HepG2 (cell line): ENCODE data around the gene ANKAR. TPM values are rescaled to one million over a fixed set of nuclear protein-coding genes. Genes with fewer than 3 reads are reported as not detected.

Source experiments
- ARID2 ChIP-seq: sonication (generic); formaldehyde crosslinking; IDR thresholded peaks from 2 replicates; pipeline ENCODE4 v1.8.1; 2022; ENCODE audit warnings: mild to moderate bottlenecking, missing genetic modification reagents, borderline replicate concordance
- ATF7 ChIP-seq, 2 experiments: fragments of 450-650 bp in 1 of 2; sonication (generic) in 1 of 2; formaldehyde crosslinking in 1 of 2; IDR thresholded peaks; 2 replicates each; pipeline versions ENCODE4 v1.4.0 to v1.6.1; 2016 to 2020; ENCODE audit warnings: antibody characterized with exemption in 1 of 2, mild to moderate bottlenecking in 1 of 2, missing genetic modification reagents in 1 of 2
- CHD2 ChIP-seq: IDR thresholded peaks from 2 replicates; pipeline ENCODE4 v1.6.1; 2011; ENCODE audit warnings: low read depth, low read length, improper control_type of control experiment
- FOXM1 ChIP-seq: sonication (generic); formaldehyde crosslinking; IDR thresholded peaks from 2 replicates; pipeline ENCODE4 v1.5.0; 2020; ENCODE audit warnings: missing genetic modification reagents
- HOXD1 ChIP-seq: sonication (generic); formaldehyde crosslinking; IDR thresholded peaks from 2 replicates; pipeline ENCODE4 v1.5.0; 2020; ENCODE audit warnings: missing genetic modification reagents
- JUN ChIP-seq: sonication (generic); formaldehyde crosslinking; IDR thresholded peaks from 2 replicates; pipeline ENCODE4 v1.4.0; 2020; ENCODE audit warnings: mild to moderate bottlenecking, missing genetic modification reagents
- MED8 ChIP-seq: sonication (generic); formaldehyde crosslinking; IDR thresholded peaks from 2 replicates; pipeline ENCODE4 v1.8.1; 2023; ENCODE audit warnings: mild to moderate bottlenecking, missing genetic modification reagents; ENCODE audit not compliant: insufficient replicate concordance
- MIER2 ChIP-seq: IDR thresholded peaks from 2 replicates; pipeline ENCODE4 v1.6.1; 2016; ENCODE audit warnings: missing biosample characterization, missing genetic modification reagents
- NFKB2 ChIP-seq: sonication (generic); formaldehyde crosslinking; IDR thresholded peaks from 2 replicates; pipeline ENCODE4 v1.4.0; 2020; ENCODE audit warnings: missing genetic modification reagents, borderline replicate concordance
- PAF1 ChIP-seq: IDR thresholded peaks from 2 replicates; pipeline ENCODE4 v1.6.1; 2016; ENCODE audit warnings: missing genetic modification reagents, missing compliant biosample characterization
- RFXAP ChIP-seq: sonication (generic); formaldehyde crosslinking; IDR thresholded peaks from 2 replicates; pipeline ENCODE4 v1.4.0; 2020; ENCODE audit warnings: missing genetic modification reagents, borderline replicate concordance
- SP140L ChIP-seq: sonication (generic); formaldehyde crosslinking; IDR thresholded peaks from 2 replicates; pipeline ENCODE4 v1.4.0; 2020; ENCODE audit warnings: missing genetic modification reagents, borderline replicate concordance
- SYNCRIP ChIP-seq: fragments of 200-400 bp; formaldehyde crosslinking; IDR thresholded peaks from 2 replicates; pipeline ENCODE4 v1.6.1; 2018; ENCODE audit warnings: mild to moderate bottlenecking, low read depth, low read length; ENCODE audit not compliant: insufficient read depth
- ZKSCAN8 ChIP-seq: IDR thresholded peaks from 2 replicates; pipeline ENCODE4 v1.6.1; 2016; ENCODE audit warnings: borderline replicate concordance, missing genetic modification reagents, missing compliant biosample characterization
- ZNF121 ChIP-seq: sonication (generic); formaldehyde crosslinking; IDR thresholded peaks from 2 replicates; pipeline ENCODE4 v1.5.0; 2020; ENCODE audit warnings: mild to moderate bottlenecking, missing genetic modification reagents
- ZNF619 ChIP-seq: sonication (generic); formaldehyde crosslinking; IDR thresholded peaks from 2 replicates; pipeline ENCODE4 v1.4.0; 2020; ENCODE audit warnings: mild to moderate bottlenecking, missing genetic modification reagents
- ZNF749 ChIP-seq: sonication (generic); formaldehyde crosslinking; IDR thresholded peaks from 2 replicates; pipeline ENCODE4 v1.8.0; 2022; ENCODE audit warnings: mild to moderate bottlenecking, missing genetic modification reagents, moderate library complexity, borderline replicate concordance
- ZNF772 ChIP-seq: sonication (generic); formaldehyde crosslinking; IDR thresholded peaks from 2 replicates; pipeline ENCODE4 v1.5.0; 2020; ENCODE audit warnings: mild to moderate bottlenecking, missing genetic modification reagents
- polyA plus RNA-seq, 8 experiments: library from polyadenylated mRNA; depleted of rRNA in 3 of 8; stranded (reverse) in 7 of 8; unstranded in 1 of 8; fragments of >200 nt; fragmentation: Illumina TruSeq in 4 of 8; extraction: Trizol in 4 of 8; gene quantifications; 2 replicates each; pipeline versions ENCODE4 v1.2.1 to v1.2.3, GENCODE V29; 2011 to 2016; ENCODE audit warnings: low read depth in 4 of 8, missing spikeins in 1 of 8, mixed read lengths in 1 of 8; ENCODE audit not compliant: insufficient read depth in 1 of 8
- total RNA-seq, 5 experiments: library from RNA; depleted of rRNA; stranded (reverse); fragments of >200 nt; fragmentation: Illumina TruSeq; extraction: Trizol; gene quantifications; 2 replicates each; pipeline ENCODE4 v1.2.3, GENCODE V29; 2016; ENCODE audit warnings: low read depth in 1 of 5
- TF ChIP-seq, protein P1 (sequence below): sonication (generic); formaldehyde crosslinking; IDR thresholded peaks from 2 replicates; pipeline ENCODE4 v1.4.0; 2020; ENCODE audit warnings: missing genetic modification reagents, borderline replicate concordance
- TF ChIP-seq, protein P2 (sequence below): sonication (generic); formaldehyde crosslinking; IDR thresholded peaks from 2 replicates; pipeline ENCODE4 v1.4.0; 2020; ENCODE audit warnings: low read depth, mild to moderate bottlenecking, missing genetic modification reagents
- TF ChIP-seq, protein P3 (sequence below): sonication (generic); formaldehyde crosslinking; IDR thresholded peaks from 2 replicates; pipeline ENCODE4 v1.4.0; 2020; ENCODE audit warnings: missing genetic modification reagents, mild to moderate bottlenecking, borderline replicate concordance
- TF ChIP-seq, protein P4 (sequence below): sonication (generic); formaldehyde crosslinking; IDR thresholded peaks from 2 replicates; pipeline ENCODE4 v1.8.0; 2022; ENCODE audit warnings: missing genetic modification reagents, mild to moderate bottlenecking, inconsistent platforms, borderline replicate concordance

The ANKAR gene
- total and polyA plus RNA-seq, 2 of the 13 experiments (the other 11 are each of a cell fraction or from before 2014, with no cell fraction given), result 3.6 to 5.0 TPM

DNA sequence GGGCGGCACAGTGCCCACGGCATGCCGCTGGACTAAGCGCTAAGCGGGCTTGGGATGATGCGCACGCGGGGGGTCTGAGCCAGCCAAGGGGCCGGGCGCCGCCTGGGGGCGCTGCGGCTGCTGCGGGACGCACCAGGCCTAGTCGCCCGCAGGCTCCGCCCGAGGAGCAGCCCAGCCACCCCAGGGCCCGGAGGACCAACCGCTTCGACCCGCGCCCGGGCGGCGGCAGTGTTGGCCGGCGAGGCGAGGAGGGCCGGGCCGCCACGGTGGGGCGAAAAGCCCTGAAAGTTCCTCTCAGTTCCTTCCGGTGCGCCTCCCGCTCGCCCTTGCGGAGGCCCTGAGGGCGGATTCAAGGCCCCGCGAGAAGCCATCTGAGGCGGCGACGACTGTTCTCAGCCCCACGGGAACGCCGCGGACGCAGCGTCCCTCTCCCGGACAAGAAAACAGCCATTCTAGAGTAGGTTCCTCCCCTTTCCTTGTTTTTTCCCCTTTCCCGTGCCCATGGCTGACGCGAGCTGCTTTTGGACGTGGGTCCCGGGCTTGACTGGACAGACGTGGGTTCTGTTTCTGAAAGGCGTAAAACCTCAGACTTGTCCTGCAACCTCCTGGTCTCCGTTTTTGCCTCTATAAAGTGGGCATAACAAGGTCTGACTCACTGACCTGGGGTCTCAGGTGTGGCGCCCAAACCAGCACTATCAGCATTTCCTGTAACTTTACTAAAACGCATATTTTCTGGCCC is at the start of gene ANKAR (continued):
- TF ChIP-seq ZNF749 (CRISPR knock-in tag), result peak; percentile 99
- TF ChIP-seq MED8 (CRISPR knock-in tag), result peak; percentile 82
- TF ChIP-seq ARID2 (CRISPR knock-in tag), result peak; percentile 92; the same call in 1 of the 2 replicates
- peak; percentile 99; the same call in 1 of the 2 replicates for TF ChIP-seq NFKB2 (CRISPR knock-in tag)
- TF ChIP-seq ZNF619 (CRISPR knock-in tag), result no peak
- peak; percentile 82 for TF ChIP-seq MIER2
- TF ChIP-seq, protein P1, sequence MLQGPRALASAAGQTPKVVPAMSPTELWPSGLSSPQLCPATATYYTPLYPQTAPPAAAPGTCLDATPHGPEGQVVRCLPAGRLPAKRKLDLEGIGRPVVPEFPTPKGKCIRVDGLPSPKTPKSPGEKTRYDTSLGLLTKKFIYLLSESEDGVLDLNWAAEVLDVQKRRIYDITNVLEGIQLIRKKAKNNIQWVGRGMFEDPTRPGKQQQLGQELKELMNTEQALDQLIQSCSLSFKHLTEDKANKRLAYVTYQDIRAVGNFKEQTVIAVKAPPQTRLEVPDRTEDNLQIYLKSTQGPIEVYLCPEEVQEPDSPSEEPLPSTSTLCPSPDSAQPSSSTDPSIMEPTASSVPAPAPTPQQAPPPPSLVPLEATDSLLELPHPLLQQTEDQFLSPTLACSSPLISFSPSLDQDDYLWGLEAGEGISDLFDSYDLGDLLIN (CRISPR knock-in tag), result peak; percentile 64; the same call in 1 of the 2 replicates
- peak; percentile 72 for TF ChIP-seq ZKSCAN8 (CRISPR knock-in tag)
- TF ChIP-seq SP140L (CRISPR knock-in tag), result no peak; the same call in 1 of the 2 replicates
- no peak for TF ChIP-seq SYNCRIP
- TF ChIP-seq ATF7 (IDR thresholded peaks at IDR 0.05), result no peak
- TF ChIP-seq ATF7 (CRISPR knock-in tag; IDR thresholded peaks at IDR 0.05), result no peak
- peak; percentile 80 for TF ChIP-seq CHD2
- TF ChIP-seq ZNF121 (CRISPR knock-in tag), result peak; percentile 81
- TF ChIP-seq ZNF772 (CRISPR knock-in tag), result peak; percentile 98
- TF ChIP-seq HOXD1 (CRISPR knock-in tag), result peak; percentile 97
- TF ChIP-seq, protein P2, sequence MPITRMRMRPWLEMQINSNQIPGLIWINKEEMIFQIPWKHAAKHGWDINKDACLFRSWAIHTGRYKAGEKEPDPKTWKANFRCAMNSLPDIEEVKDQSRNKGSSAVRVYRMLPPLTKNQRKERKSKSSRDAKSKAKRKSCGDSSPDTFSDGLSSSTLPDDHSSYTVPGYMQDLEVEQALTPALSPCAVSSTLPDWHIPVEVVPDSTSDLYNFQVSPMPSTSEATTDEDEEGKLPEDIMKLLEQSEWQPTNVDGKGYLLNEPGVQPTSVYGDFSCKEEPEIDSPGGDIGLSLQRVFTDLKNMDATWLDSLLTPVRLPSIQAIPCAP (CRISPR knock-in tag), result 0 out of 2 replicates have a peak, but pooled peaks have one; percentile 65
- TF ChIP-seq, protein P3, sequence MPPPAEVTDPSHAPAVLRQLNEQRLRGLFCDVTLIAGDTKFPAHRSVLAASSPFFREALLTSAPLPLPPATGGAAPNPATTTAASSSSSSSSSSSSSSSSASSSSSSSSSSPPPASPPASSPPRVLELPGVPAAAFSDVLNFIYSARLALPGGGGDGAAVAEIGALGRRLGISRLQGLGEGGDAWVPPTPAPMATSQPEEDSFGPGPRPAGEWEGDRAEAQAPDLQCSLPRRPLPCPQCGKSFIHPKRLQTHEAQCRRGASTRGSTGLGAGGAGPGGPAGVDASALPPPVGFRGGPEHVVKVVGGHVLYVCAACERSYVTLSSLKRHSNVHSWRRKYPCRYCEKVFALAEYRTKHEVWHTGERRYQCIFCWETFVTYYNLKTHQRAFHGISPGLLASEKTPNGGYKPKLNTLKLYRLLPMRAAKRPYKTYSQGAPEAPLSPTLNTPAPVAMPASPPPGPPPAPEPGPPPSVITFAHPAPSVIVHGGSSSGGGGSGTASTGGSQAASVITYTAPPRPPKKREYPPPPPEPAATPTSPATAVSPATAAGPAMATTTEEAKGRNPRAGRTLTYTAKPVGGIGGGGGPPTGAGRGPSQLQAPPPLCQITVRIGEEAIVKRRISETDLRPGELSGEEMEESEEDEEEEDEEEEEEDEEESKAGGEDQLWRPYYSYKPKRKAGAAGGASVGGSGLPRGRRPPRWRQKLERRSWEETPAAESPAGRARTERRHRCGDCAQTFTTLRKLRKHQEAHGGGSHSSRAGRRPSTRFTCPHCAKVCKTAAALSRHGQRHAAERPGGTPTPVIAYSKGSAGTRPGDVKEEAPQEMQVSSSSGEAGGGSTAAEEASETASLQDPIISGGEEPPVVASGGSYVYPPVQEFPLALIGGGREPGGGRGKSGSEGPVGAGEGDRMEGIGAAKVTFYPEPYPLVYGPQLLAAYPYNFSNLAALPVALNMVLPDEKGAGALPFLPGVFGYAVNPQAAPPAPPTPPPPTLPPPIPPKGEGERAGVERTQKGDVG (CRISPR knock-in tag), result peak; percentile 88
- peak; percentile 80; the same call in 1 of the 2 replicates for TF ChIP-seq JUN
- no peak for TF ChIP-seq FOXM1 (CRISPR knock-in tag)
- no peak for TF ChIP-seq PAF1 (CRISPR knock-in tag)
- TF ChIP-seq, protein P4, sequence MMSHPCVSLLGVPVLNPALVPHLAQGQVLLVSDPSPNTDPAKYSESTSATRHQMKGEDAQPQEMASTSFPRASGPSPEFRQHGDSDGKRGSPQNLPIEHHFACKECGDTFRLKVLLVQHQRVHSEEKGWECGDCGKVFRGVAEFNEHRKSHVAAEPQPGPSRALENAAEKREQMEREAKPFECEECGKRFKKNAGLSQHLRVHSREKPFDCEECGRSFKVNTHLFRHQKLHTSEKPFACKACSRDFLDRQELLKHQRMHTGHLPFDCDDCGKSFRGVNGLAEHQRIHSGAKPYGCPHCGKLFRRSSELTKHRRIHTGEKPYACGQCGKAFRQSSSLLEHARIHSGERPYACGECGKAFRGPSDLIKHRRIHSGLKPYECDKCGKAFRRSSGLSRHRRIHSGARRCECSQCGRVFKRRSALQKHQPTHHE (CRISPR knock-in tag), result peak; percentile 64; the same call in 1 of the 2 replicates
- peak; percentile 72 for TF ChIP-seq RFXAP (CRISPR knock-in tag)
